H1 (cell line): ENCODE measurements around the gene NFATC4. TPM values are rescaled to one million over a fixed set of nuclear protein-coding genes. Genes with fewer than 3 reads are reported as not detected.

Source experiments
- ZNF274 ChIP-seq: IDR thresholded peaks from 2 replicates; pipeline ENCODE4 v1.7.0; 2012; ENCODE audit warnings: low read length, borderline replicate concordance; ENCODE audit errors: extremely low read depth
- polyA plus RNA-seq, 7 experiments: library from polyadenylated mRNA; depleted of rRNA in 3 of 7; stranded (reverse) in 5 of 7; unstranded in 2 of 7; fragments of >200 nt in 5 of 7; fragments of 200-250 nt in 2 of 7; gene quantifications; 1 replicate in 5 of 7; 2 replicates in 1 of 7; 4 replicates in 1 of 7; pipeline versions ENCODE4 v1.2.1 to v1.2.3, GENCODE V29; 2011 to 2013; ENCODE audit warnings: missing spikeins in 2 of 7, mixed read lengths in 2 of 7
- total RNA-seq: library from RNA; stranded (reverse); fragmentation: NEBNext Ultra II Directional; extraction: Animal tissue kit (Norgen Biotek cat#: 25700); gene quantifications from 2 replicates; pipeline ENCODE4 v1.2.1, GENCODE V29; 2021
- TF ChIP-seq, protein P1 (sequence below): IDR thresholded peaks from 2 replicates; pipeline ENCODE4 v1.6.1; 2011; ENCODE audit warnings: low read depth, mild to moderate bottlenecking, low read length; ENCODE audit not compliant: insufficient read depth

The NFATC4 gene
- total and polyA plus RNA-seq, 2 of the 8 experiments (the other 6 are each of a cell fraction or from before 2014, with no cell fraction given): 47.3 to 50.3 TPM

DNA sequence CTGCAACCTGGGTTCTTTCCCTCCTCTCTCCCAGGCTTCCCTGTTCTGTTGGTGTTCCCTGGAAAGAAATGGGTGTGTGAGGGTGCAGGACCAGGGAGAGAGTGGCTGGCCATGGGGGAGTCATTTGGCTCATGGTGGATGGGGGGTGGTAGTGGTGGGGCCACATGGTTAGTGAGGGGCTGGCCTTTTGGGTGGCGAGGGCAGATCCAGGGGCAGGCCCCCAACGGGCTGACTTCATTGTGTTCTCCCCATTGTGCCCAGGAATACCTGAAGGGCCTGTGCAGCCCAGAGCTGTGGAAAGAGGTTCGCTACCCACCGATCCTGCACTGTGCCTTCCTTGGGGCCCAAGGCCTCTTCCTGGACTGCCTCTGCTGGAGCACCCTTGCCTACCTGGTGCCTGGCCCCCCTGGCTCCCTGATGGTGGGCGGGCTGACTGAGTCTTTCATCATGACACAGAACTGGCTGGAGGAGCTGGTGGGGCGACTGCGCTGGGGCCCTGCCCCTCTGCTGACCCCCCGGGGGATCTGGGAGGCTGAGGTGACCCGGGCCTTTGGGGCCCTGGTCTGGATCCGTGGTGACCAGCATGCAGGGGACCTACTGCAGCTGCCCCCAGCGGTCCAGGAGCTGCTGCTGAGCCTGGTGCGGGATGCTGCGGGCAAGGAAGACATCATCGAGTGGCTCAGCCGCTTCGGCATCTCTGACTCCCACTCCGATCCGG is 39.8 kb downstream of the NFATC4 start (continued):
- TF ChIP-seq, protein P1, sequence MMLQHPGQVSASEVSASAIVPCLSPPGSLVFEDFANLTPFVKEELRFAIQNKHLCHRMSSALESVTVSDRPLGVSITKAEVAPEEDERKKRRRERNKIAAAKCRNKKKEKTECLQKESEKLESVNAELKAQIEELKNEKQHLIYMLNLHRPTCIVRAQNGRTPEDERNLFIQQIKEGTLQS: no peak
- TF ChIP-seq ZNF274: no peak
